ENCODE measurements around the gene HCN2.
A peak's percentile ranks its signal among the peaks of the same experiment; 100 is the strongest.

Gene HCN2

DNA sequence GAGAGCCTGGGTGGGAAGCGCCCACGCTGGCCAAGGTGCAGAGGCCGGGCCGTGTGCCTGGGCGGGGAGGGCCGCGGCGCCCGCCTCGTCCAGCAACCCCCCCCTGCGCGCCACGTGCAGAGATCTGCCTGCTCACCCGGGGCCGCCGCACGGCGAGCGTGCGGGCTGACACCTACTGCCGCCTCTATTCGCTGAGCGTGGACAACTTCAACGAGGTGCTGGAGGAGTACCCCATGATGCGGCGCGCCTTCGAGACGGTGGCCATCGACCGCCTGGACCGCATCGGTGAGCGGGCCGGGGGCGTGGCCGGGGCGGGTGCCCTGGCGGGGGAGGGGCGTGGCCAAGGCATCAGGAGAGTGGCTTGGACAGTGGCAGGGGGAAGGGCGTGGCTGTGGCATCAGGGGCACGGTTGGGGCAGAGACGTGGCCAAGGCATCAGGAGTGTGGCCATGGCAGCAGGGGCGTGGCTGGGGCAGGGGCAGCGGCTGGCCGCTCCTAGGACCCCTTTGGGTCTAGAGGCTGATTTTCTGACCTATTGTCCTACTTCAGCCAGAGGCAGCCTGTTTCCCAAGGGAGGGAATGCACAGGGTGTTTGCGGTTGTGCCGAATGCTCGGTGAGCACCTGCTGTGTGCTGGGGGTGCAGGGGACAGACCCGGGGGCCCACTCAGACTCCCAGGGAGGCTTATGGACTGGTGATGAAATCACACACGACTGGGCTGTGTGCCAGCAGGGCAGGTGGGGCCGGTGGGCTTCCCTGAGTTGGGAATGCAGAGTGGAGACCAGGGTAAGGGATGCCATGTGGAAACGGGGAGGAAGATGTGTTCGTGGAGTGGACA, 24.3 kb downstream of the HCN2 start:
- H3K4me1 ChIP-seq (ENCODE audit: control insufficient read depth, insufficient read depth, low read length) = no peaks in the 10 kb centered on the region
- no peaks in the 10 kb centered on the region for H3K9me3 ChIP-seq (ENCODE audit: control insufficient read depth, insufficient read depth, low read depth, low read length)
- peaks cover 0 to 44% of the 10 kb centered on the region in 2 experiments; a peak in 2 of 3 replicates for H3K36me3 ChIP-seq (ENCODE audit: control insufficient read depth in 2 of 2, insufficient read depth in 1 of 2, low read length in 2 of 2)
- H3K4me3 ChIP-seq (ENCODE audit: low read depth, low read length) = no peak overlapping the region
- ChIA-PET CTCF (interaction anchor here (0.5 kb wide), 1 partner anchor 123 kb away, joined by 3 read pairs; no protein-coding TSS in a partner anchor), POLR2A (no interaction called here)
- no peak overlapping the region for H3K27ac ChIP-seq (ENCODE audit: extremely low read depth, low read depth, low read length)
- no peak for TF ChIP-seq ZNF549 (tag by site-specific recombination; IDR thresholded peaks at IDR 0.05)
- peak; percentile 80; the same call in 1 of the 2 replicates for TF ChIP-seq KLF8 (tag by site-specific recombination; IDR thresholded peaks at IDR 0.05)
- TF ChIP-seq KLF1 (tag by site-specific recombination; IDR thresholded peaks at IDR 0.05) = peak; percentile 58; the same call in 1 of the 2 replicates
- TF ChIP-seq GLIS1 (tag by site-specific recombination; IDR thresholded peaks at IDR 0.05) = peak; percentile 49
- TF ChIP-seq, protein P1, sequence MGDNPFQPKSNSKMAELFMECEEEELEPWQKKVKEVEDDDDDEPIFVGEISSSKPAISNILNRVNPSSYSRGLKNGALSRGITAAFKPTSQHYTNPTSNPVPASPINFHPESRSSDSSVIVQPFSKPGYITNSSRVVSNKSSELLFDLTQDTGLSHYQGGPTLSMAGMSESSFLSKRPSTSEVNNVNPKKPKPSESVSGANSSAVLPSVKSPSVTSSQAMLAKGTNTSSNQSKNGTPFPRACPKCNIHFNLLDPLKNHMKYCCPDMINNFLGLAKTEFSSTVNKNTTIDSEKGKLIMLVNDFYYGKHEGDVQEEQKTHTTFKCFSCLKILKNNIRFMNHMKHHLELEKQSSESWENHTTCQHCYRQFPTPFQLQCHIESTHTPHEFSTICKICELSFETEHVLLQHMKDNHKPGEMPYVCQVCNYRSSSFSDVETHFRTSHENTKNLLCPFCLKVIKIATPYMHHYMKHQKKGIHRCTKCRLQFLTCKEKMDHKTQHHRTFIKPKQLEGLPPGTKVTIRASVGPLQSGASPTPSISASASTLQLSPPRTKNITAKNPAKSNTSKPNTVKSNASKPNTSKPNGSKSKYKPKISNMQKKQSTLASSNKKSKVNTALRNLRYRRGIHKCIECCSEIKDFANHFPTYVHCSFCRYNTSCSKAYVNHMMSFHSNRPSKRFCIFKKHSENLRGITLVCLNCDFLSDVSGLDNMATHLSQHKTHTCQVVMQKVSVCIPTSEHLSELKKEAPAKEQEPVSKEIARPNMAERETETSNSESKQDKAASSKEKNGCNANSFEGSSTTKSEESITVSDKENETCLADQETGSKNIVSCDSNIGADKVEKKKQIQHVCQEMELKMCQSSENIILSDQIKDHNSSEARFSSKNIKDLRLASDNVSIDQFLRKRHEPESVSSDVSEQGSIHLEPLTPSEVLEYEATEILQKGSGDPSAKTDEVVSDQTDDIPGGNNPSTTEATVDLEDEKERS (tag by site-specific recombination; IDR thresholded peaks at IDR 0.05) = no peak
- TF ChIP-seq PRDM10 (tag by site-specific recombination; IDR thresholded peaks at IDR 0.05) = no peak
- TF ChIP-seq KLF10 (tag by site-specific recombination; IDR thresholded peaks at IDR 0.05) = peak; percentile 50; the same call in 1 of the 2 replicates

DNA sequence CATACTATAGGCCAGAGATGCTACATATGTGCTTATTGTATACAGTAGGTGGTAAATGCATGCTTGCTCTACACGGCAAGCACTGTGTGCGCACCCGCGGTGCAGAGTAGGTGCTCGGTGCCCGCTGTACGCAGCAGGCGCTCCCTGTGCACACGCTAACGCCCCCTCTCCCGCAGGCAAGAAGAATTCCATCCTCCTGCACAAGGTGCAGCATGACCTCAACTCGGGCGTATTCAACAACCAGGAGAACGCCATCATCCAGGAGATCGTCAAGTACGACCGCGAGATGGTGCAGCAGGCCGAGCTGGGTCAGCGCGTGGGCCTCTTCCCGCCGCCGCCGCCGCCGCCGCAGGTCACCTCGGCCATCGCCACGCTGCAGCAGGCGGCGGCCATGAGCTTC, 25.9 kb downstream of the HCN2 start:
- Histone ChIP-seq H3K36me3 (ENCODE audit: control insufficient read depth in 2 of 2, insufficient read depth in 1 of 2, low read length in 2 of 2) (peaks cover 0 to 60% of the 10 kb centered on the region in 2 experiments; a peak in 2 of 3 replicates), H3K4me1 (ENCODE audit: control insufficient read depth, insufficient read depth, low read length) (no peaks in the 10 kb centered on the region), H3K4me3 (ENCODE audit: low read depth, low read length) (no peak overlapping the region), H3K9me3 (ENCODE audit: control insufficient read depth, insufficient read depth, low read depth, low read length) (no peaks in the 10 kb centered on the region), H3K27ac (ENCODE audit: extremely low read depth, low read depth, low read length) (no peak overlapping the region)
- POLR2A ChIA-PET = no interaction called here
- CTCF ChIA-PET = no interaction called here
- no peak for TF ChIP-seq ZNF175 (tag by site-specific recombination; IDR thresholded peaks at IDR 0.05)
- TF ChIP-seq ZNF24 (tag by site-specific recombination; IDR thresholded peaks at IDR 0.05) = no peak
- no peak for TF ChIP-seq PRDM4 (tag by site-specific recombination; IDR thresholded peaks at IDR 0.05)
- TF ChIP-seq KLF8 (tag by site-specific recombination; IDR thresholded peaks at IDR 0.05) = peak; percentile 54; the same call in 1 of the 2 replicates
- 0 out of 2 replicates have a peak, but pooled peaks have one; percentile 14 for TF ChIP-seq KLF1 (tag by site-specific recombination; IDR thresholded peaks at IDR 0.05)
- TF ChIP-seq ZNF561 (tag by site-specific recombination; IDR thresholded peaks at IDR 0.05; ENCODE audit: borderline replicate concordance) = no peak
- TF ChIP-seq ZNF792 (tag by site-specific recombination; IDR thresholded peaks at IDR 0.05) = peak; percentile 87; the same call in 1 of the 2 replicates
- TF ChIP-seq, protein P2, sequence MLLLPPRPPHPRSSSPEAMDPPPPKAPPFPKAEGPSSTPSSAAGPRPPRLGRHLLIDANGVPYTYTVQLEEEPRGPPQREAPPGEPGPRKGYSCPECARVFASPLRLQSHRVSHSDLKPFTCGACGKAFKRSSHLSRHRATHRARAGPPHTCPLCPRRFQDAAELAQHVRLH (tag by site-specific recombination; IDR thresholded peaks at IDR 0.05) = no peak
